Lower leg skin (tissue), 4 donors: ENCODE data around the gene ZNF366. TPM values are rescaled to one million over a fixed set of nuclear protein-coding genes. Genes with fewer than 3 reads are reported as not detected.

ENCODE experiments used
- DNase-seq, 2 donors: peaks; one replicate each; pipeline ENCODE4 v3.0.0-alpha.2; 2019; ENCODE audit warnings: low spot score in 2 of 2
- H3K4me3 ChIP-seq: fragments of 200-600 bp; sonication (generic); 2 replicates; pipeline ENCODE4 v1.5.1; 2017; ENCODE audit warnings: mild to moderate bottlenecking, low read depth; ENCODE audit not compliant: poor library complexity, severe bottlenecking
- POLR2A ChIP-seq, 2 donors: fragments of 450-650 bp; IDR thresholded peaks; one replicate each; pipeline ENCODE4 v1.6.1; 2016 to 2017; ENCODE audit warnings: antibody characterized with exemption in 2 of 2, mild to moderate bottlenecking in 1 of 2, moderate library complexity in 1 of 2
- WGBS, 2 donors: methylation state at CpG; one replicate each; pipeline ENCODE4 v1.1.5; 2018; 5-methylcytosine and 5-hydroxymethylcytosine counted together
- intact Hi-C: fragments of 100-400 bp; cut with DNase I; formaldehyde crosslinking; loops from one replicate; pipeline ENCODE4 v1.15.0; 2023; ENCODE audit warnings: low total_unique reads
- total RNA-seq, 4 donors: library from RNA; depleted of rRNA; stranded (reverse); fragments of >200 nt; gene quantifications; one replicate each; pipeline ENCODE4 v1.1.0, GENCODE V29; 2016
- TF ChIP-seq, protein P1 (sequence below), 3 donors: fragments of 450-650 bp; IDR thresholded peaks; one replicate each; pipeline ENCODE4 v1.5.1; 2016; ENCODE audit warnings: antibody characterized with exemption in 3 of 3, mild to moderate bottlenecking in 3 of 3, moderate library complexity in 2 of 3

Gene ZNF366
- total RNA-seq, 4 donors from 2014 or later: 0.51 to 3.5 (median 1.6) TPM

DNA sequence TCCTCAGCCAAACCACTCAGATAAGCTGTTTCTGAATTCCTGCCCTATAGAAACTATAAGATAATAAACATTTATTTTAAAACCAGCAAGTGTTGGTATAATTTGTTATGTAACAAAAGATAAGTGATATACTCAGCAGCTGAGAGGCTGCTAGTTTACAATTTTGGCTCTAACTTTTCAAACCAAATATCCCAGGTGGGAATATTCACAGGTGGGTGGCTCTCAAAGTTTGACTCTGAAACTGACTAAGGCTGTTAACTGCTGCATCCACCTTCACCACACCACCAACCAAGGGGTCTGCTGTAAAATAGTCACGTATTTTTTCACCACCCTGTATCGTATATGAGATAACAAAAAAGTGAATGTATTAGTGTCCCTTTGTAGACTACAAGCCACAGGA, 9.7 kb upstream of the ZNF366 start:
- 92 to 93% methylated on average over 2 of the region's 2 CpGs for WGBS, 2 donors
- intact Hi-C loops: no loop called here
- TF ChIP-seq, protein P1, sequence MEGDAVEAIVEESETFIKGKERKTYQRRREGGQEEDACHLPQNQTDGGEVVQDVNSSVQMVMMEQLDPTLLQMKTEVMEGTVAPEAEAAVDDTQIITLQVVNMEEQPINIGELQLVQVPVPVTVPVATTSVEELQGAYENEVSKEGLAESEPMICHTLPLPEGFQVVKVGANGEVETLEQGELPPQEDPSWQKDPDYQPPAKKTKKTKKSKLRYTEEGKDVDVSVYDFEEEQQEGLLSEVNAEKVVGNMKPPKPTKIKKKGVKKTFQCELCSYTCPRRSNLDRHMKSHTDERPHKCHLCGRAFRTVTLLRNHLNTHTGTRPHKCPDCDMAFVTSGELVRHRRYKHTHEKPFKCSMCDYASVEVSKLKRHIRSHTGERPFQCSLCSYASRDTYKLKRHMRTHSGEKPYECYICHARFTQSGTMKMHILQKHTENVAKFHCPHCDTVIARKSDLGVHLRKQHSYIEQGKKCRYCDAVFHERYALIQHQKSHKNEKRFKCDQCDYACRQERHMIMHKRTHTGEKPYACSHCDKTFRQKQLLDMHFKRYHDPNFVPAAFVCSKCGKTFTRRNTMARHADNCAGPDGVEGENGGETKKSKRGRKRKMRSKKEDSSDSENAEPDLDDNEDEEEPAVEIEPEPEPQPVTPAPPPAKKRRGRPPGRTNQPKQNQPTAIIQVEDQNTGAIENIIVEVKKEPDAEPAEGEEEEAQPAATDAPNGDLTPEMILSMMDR (IDR thresholded peaks at IDR 0.05): no peak
- no peak for TF ChIP-seq POLR2A (IDR thresholded peaks at IDR 0.05)
- no peak overlapping the region for H3K4me3 ChIP-seq
- no peak for DNase-seq

DNA sequence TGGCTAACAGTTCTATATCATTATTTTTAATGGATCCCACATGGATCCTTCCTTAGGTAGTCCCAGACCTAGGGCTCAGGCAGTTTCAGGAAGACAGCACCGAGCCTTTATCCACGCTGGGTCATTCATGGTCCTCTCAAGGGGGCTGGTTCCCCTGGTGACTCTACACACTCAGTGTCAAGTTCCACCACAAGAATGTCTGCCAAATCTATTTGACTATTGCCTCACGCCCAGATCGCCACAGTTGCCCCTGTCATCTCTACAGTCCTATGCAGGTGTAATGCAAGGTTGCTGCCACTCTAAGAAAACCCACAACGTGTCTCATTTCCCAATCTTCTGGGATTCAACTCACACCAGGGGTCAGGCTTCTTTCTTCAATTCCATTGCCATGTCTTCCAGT, 8.0 kb upstream of the ZNF366 start:
- 88 to 92% methylated on average over 5 of the region's 5 CpGs for WGBS, 2 donors
- intact Hi-C loops: no loop called here
- no peak overlapping the region for H3K4me3 ChIP-seq
- no peak for DNase-seq
- no peak for TF ChIP-seq POLR2A (IDR thresholded peaks at IDR 0.05)
- TF ChIP-seq, protein P1 (IDR thresholded peaks at IDR 0.05): no peak

DNA sequence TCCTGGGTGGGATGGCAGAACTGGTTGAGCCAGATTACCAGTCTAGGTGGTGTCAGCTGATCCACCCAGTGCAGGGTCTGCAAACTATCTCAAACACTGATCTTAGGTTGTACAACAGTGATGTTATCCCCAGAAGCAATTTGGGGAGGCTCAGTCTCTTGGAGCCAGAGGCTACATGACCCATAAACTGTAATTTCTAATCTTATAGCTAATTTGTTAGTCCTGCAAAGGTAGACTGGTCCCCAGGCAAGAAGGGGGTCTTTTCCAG, 5.3 kb upstream of the ZNF366 start:
- intact Hi-C loops: no loop called here
- DNase-seq: no peak
- no peak overlapping the region for H3K4me3 ChIP-seq
- TF ChIP-seq, protein P1 (IDR thresholded peaks at IDR 0.05): no peak
- no peak for TF ChIP-seq POLR2A (IDR thresholded peaks at IDR 0.05)

DNA sequence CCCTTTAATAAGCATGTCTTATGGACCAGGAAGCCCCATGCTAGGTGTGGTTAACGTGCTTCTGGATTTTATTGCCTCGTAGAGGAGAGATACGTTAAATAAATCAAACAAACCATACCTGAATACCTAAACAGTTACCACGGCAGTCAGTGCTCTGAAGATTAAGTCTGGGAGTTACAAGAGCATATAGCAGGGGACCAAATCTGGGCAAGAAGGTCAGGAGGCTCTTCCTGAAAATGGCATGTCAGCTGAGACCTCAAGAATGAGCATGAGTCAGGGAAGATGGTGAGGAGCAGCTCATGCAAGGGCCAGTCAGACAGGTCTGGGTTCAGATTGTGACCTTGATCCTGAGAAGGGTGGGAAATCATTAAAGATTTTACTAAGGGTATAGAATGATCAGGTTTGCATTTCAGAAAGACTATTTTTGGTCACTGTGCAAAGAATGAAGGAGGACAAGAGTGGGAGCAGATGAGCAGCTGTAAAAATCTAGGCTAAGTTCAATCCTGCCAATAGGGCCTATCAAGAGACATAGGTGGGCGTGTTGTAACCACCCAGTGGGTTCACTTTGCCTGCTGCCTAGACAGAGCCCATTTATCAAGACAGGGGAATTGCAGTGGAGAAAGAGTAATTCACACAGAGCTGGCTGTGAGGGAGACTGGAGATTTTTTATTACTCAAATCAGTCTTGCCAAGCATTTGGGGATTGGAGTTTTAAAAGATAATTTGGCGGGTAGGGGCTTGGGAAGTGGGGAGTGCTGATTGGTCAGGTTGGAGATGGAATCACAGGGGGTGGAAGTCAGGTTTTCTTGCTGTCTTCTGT, 4.8 kb upstream of the ZNF366 start:
- no peak overlapping the region for H3K4me3 ChIP-seq
- TF ChIP-seq POLR2A (IDR thresholded peaks at IDR 0.05): no peak
- TF ChIP-seq, protein P1 (IDR thresholded peaks at IDR 0.05): no peak
- intact Hi-C loops: no loop called here
- DNase-seq: no peak
- WGBS, 2 donors: 79 to 87% methylated on average over 6 of the region's 6 CpGs

DNA sequence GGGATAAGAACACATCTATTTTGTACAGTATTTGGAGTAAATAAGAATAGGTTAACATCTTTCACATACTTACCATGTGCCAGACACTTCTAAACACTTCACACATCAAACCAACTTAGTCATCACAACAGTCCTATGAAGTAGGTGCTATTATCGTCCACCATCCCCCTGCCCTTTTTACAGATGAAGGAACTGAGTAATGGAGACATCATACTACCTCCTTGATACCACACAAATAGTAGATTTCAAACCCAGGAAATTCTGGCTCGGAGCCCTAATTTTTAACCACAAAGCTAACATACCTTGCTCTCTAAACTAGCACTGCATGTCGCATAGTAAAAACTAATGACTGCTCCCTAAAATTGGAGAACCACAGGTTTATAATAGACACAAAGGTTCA, 4.2 kb upstream of the ZNF366 start:
- intact Hi-C loops: no loop called here
- TF ChIP-seq POLR2A (IDR thresholded peaks at IDR 0.05): no peak
- TF ChIP-seq, protein P1 (IDR thresholded peaks at IDR 0.05): no peak
- no peak for DNase-seq

DNA sequence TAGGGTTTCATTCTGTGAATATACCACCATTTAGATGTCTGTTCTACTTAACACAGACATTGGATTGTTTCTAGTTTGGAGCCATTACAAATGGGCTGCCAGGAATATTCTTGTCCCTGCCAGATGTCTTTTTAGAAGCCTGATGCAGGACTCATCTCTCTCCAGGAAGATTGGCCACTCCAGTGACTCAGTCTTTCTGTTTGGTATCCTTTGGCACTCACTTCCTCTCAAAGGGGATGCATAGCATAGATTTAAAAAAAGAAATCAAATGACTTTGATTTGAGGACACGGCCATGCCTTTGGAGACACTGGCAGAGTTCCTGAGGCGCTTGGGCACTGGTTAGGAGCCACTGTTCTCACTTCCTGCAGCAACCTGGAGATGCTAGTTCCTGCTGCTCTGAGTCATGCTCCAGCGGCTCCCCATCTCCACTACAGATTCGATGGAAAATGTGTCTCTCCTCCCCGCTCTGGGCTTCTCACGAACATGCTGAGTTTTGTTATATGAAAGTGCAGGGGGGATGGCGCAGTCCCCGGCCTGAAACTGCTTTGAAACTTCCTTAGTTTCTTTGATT, 3.5 kb upstream of the ZNF366 start:
- intact Hi-C loops: no loop called here
- TF ChIP-seq, protein P1 (IDR thresholded peaks at IDR 0.05): no peak
- TF ChIP-seq POLR2A (IDR thresholded peaks at IDR 0.05): no peak
- no peak overlapping the region for H3K4me3 ChIP-seq
- WGBS, 2 donors: 21 to 31% methylated on average over 8 of the region's 8 CpGs
- no peak for DNase-seq

More for the DNA sequence above, 4.2 kb upstream of the ZNF366 start:
- no peak overlapping the region for H3K4me3 ChIP-seq
- 65 to 74% methylated on average over 3 of the region's 3 CpGs for WGBS, 2 donors
